ENCODE measurements around the gene METTL27.

GRCh38 chr7:73876361-73876760 is 34.0 kb upstream of the METTL27 start:
- TF ChIP-seq POLR2AphosphoS5 (IDR thresholded peaks at IDR 0.05; ENCODE audit: low read depth, low read length) (no peak), TAF1 (IDR thresholded peaks at IDR 0.05; ENCODE audit: low read depth, low read length) (no peak), POLR2A (IDR thresholded peaks at IDR 0.05; ENCODE audit: low read depth, low read length) (no peak), SPI1 (IDR thresholded peaks at IDR 0.05; ENCODE audit: low read depth, low read length) (no peak), POU2F2 (IDR thresholded peaks at IDR 0.05; ENCODE audit: low read depth, low read length) (no peak), PAX5 (IDR thresholded peaks at IDR 0.05; ENCODE audit: insufficient read depth, low read length, severe bottlenecking) (no peak)

Data from GM12891 (cell line).